Effector memory CD4-positive, alpha-beta T cell (primary cell): ENCODE measurements around the gene ANAPC15.
"Not testable (repeated sequence)": the region's sequence is repeated elsewhere in the genome, so short reads cannot be mapped to it uniquely, and the experiment has no call there.

Experiments used
- DNase-seq, 3 donors: peaks; one replicate each; pipeline ENCODE4 v3.0.0-alpha.2; 2020
- H3K27ac ChIP-seq: 2 replicates; pipeline ENCODE4 v1.7.0; 2013; ENCODE audit warnings: mild to moderate bottlenecking, low read length, moderate library complexity; ENCODE audit not compliant: insufficient read depth, poor library complexity, severe bottlenecking
- H3K27me3 ChIP-seq: replicated peaks from 2 replicates; pipeline ENCODE4 v1.7.0; 2013; ENCODE audit warnings: mild to moderate bottlenecking, low read length; ENCODE audit not compliant: insufficient read depth, control insufficient read depth, poor library complexity, severe bottlenecking
- H3K36me3 ChIP-seq: 2 replicates; pipeline ENCODE4 v1.7.0; 2013; ENCODE audit warnings: mild to moderate bottlenecking, low read length, moderate library complexity; ENCODE audit not compliant: control insufficient read depth, insufficient read depth
- H3K4me1 ChIP-seq: 2 replicates; pipeline ENCODE4 v1.7.0; 2013; ENCODE audit warnings: low read length, mild to moderate bottlenecking; ENCODE audit not compliant: control insufficient read depth, insufficient read depth, poor library complexity, severe bottlenecking
- H3K4me3 ChIP-seq: 2 replicates; pipeline ENCODE4 v1.7.0; 2013; ENCODE audit warnings: low read length, low read depth, mild to moderate bottlenecking; ENCODE audit not compliant: insufficient read depth, poor library complexity, severe bottlenecking
- H3K9me3 ChIP-seq: 2 replicates; pipeline ENCODE4 v1.7.0; 2013; ENCODE audit warnings: mild to moderate bottlenecking, low read length, moderate library complexity; ENCODE audit not compliant: control insufficient read depth

ANAPC15 gene

GRCh38 chr11:72142086-72142485 lies 29.6 kb upstream of the ANAPC15 start:
- H3K27me3 ChIP-seq, H3K9me3 ChIP-seq, H3K27ac ChIP-seq, DNase-seq, H3K4me1 ChIP-seq, H3K4me3 ChIP-seq, H3K36me3 ChIP-seq: not testable (repeated sequence)

- H3K27ac ChIP-seq: no peak overlapping the region
- H3K27me3 ChIP-seq: no peaks in the 10 kb centered on the region
- H3K36me3 ChIP-seq: no peaks in the 10 kb centered on the region
- no peak for DNase-seq
- H3K4me1 ChIP-seq: no peaks in the 10 kb centered on the region
- no peak overlapping the region for H3K4me3 ChIP-seq
- H3K9me3 ChIP-seq: no peaks in the 10 kb centered on the region
Observed at GRCh38 chr11:72141066-72141465, 28.6 kb upstream of the ANAPC15 start.

- H3K4me3 ChIP-seq: no peak overlapping the region
- H3K9me3 ChIP-seq: no peaks in the 10 kb centered on the region
- no peaks in the 10 kb centered on the region for H3K4me1 ChIP-seq
- no peak for DNase-seq
- H3K27me3 ChIP-seq: no peaks in the 10 kb centered on the region
- no peaks in the 10 kb centered on the region for H3K36me3 ChIP-seq
- H3K27ac ChIP-seq: no peak overlapping the region
Observed at GRCh38 chr11:72140661-72141060, 28.2 kb upstream of the ANAPC15 start.

GRCh38 chr11:72139500-72139899 lies 27.0 kb upstream of the ANAPC15 start:
- Histone ChIP-seq H3K4me1 (no peaks in the 10 kb centered on the region), H3K4me3 (no peak overlapping the region), H3K36me3 (no peaks in the 10 kb centered on the region), H3K9me3 (no peaks in the 10 kb centered on the region), H3K27ac (no peak overlapping the region), H3K27me3 (no peaks in the 10 kb centered on the region)
- no peak for DNase-seq

GRCh38 chr11:72138821-72139390 lies 26.4 kb upstream of the ANAPC15 start:
- Histone ChIP-seq H3K4me3 (no peak overlapping the region), H3K36me3 (no peaks in the 10 kb centered on the region), H3K9me3 (no peaks in the 10 kb centered on the region), H3K4me1 (no peaks in the 10 kb centered on the region), H3K27ac (no peak overlapping the region), H3K27me3 (no peaks in the 10 kb centered on the region)
- no peak for DNase-seq

- H3K4me1 ChIP-seq: no peaks in the 10 kb centered on the region
- H3K4me3 ChIP-seq: no peak overlapping the region
- H3K36me3 ChIP-seq: no peaks in the 10 kb centered on the region
- no peaks in the 10 kb centered on the region for H3K27me3 ChIP-seq
- no peaks in the 10 kb centered on the region for H3K9me3 ChIP-seq
- H3K27ac ChIP-seq: no peak overlapping the region
- DNase-seq: no peak
Observed at GRCh38 chr11:72136684-72137262, 24.3 kb upstream of the ANAPC15 start.

GRCh38 chr11:72135891-72136683 lies 23.6 kb upstream of the ANAPC15 start:
- Histone ChIP-seq H3K9me3 (no peaks in the 10 kb centered on the region), H3K36me3 (no peaks in the 10 kb centered on the region), H3K27ac (no peak overlapping the region), H3K4me1 (no peaks in the 10 kb centered on the region), H3K4me3 (no peak overlapping the region), H3K27me3 (no peaks in the 10 kb centered on the region)
- no peak for DNase-seq

GRCh38 chr11:72135473-72135872 lies 23.0 kb upstream of the ANAPC15 start, which contains the start of gene FOLR3:
FOLR3 (plus strand) TSS chr11:72135725; CDS start chr11:72135953, 228 bp downstream.
- H3K4me3 ChIP-seq, H3K27me3 ChIP-seq, H3K9me3 ChIP-seq, DNase-seq, H3K27ac ChIP-seq, H3K4me1 ChIP-seq, H3K36me3 ChIP-seq: not testable (repeated sequence)

GRCh38 chr11:72132646-72133045 lies 20.2 kb upstream of the ANAPC15 start:
- Histone ChIP-seq H3K4me1 (no peaks in the 10 kb centered on the region), H3K27me3 (no peaks in the 10 kb centered on the region)

GRCh38 chr11:72129381-72129780 lies 16.9 kb upstream of the ANAPC15 start:
- H3K27ac ChIP-seq: no peak overlapping the region
- H3K4me3 ChIP-seq: no peak overlapping the region
- no peaks in the 10 kb centered on the region for H3K9me3 ChIP-seq
- H3K27me3 ChIP-seq: no peaks in the 10 kb centered on the region
- no peak for DNase-seq
- no peaks in the 10 kb centered on the region for H3K36me3 ChIP-seq
- no peaks in the 10 kb centered on the region for H3K4me1 ChIP-seq

More at GRCh38 chr11:72132646-72133045, 20.2 kb upstream of the ANAPC15 start:
- H3K9me3 ChIP-seq: no peaks in the 10 kb centered on the region
- H3K36me3 ChIP-seq: no peaks in the 10 kb centered on the region
- no peak overlapping the region for H3K4me3 ChIP-seq
- DNase-seq: no peak
- no peak overlapping the region for H3K27ac ChIP-seq
